HPDE6-E6E7 (cell line): ENCODE measurements around the gene HTR3A.
A peak's percentile ranks its signal among the peaks of the same experiment; 100 is the strongest.

Experiments
- DNase-seq: peaks from one replicate; pipeline ENCODE4 v3.0.0; 2011; ENCODE audit warnings: missing footprints; ENCODE audit errors: extremely low spot score

The HTR3A gene

DNA sequence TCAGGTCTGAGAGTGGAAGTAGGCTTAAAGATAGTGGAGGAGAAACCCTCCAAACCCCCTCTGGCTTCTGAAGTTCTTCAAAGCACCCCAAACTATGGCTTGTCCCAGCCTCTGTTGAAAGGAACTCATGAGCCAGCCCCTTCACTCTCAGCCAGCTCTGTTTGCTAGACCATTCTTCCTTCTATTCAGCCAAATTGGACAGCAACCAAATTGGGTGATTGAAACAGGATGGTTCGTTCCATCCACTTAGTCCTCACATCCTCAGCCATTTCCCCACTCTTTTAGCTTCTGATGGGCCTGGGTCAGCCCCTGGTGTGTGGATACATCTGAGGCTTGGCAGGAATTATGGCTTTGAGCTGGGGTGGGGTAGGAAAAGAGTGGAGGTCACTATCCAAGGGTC, 4.5 kb downstream of the HTR3A start:
- DNase-seq = no peak

DNA sequence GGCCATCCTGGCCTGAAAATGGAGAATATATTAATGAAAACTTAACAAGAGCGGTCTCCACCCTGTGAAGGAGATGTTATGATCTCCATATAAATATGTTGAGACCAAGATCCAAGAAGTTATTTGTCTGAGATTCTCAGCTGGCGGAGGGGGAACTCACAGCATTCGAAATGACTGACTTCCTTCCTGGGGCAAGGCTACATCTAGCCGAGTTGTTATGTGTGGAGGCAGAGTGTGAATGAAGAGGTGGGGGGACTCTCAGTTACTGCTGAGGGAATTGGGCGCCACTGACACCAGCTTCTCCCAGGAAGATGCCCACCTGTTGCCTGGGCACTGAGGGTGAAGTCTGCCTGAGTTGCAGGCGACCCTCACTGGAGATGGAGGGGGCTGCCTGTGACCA, 5.9 kb downstream of the HTR3A start:
- no peak for DNase-seq

DNA sequence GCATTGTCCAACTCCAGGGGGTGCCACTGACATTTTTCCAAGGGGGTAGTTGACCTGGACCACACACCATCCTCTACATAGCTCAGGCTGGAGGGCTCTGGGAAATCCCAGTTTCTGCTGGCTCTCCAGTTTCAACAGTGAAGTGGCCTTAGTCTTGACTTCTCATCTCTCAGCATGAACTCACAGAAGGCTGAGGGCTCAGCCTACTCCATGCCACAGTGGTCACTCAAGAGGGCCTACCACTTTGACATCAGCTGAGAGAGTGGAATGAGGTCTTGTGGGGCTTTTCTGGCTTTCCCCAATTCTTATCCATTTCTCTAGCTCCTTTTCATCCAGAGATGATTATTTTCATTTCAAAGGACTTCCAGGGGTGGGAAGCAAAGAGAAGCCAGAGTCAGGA, 7.4 kb downstream of the HTR3A start:
- no peak for DNase-seq

DNA sequence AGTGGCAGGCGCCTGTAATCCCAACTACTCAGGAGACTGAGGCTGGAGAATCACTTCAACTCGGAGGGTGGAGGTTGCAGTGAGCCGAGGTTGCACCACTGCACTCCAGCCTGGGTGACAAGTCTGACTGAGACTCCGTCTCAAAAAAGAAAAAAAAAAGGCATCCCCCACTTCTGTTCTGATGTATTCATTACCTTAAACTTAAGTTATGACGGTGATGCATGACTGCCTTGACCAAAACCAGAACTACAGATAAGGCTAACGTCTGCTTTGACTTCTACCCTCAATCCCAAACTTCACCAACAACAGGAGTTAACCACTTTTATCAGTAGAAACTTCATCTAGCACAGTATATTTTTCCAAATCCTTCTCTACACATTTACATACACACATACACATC, 9.9 kb downstream of the HTR3A start:
- no peak for DNase-seq

DNA sequence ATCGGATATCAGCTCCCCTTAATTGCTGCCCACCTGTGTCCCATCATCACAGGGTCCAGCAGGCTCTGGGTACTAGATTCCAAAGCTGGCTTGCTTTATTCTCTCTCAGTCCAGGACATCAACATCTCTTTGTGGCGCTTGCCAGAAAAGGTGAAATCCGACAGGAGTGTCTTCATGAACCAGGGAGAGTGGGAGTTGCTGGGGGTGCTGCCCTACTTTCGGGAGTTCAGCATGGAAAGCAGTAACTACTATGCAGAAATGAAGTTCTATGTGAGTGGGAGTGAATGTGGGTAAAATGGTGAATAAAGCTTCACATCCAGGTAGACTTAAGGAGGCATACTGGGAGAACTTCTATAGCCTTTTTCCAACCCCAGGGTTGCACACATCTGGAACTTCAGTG, 11.0 kb downstream of the HTR3A start:
- no peak for DNase-seq

DNA sequence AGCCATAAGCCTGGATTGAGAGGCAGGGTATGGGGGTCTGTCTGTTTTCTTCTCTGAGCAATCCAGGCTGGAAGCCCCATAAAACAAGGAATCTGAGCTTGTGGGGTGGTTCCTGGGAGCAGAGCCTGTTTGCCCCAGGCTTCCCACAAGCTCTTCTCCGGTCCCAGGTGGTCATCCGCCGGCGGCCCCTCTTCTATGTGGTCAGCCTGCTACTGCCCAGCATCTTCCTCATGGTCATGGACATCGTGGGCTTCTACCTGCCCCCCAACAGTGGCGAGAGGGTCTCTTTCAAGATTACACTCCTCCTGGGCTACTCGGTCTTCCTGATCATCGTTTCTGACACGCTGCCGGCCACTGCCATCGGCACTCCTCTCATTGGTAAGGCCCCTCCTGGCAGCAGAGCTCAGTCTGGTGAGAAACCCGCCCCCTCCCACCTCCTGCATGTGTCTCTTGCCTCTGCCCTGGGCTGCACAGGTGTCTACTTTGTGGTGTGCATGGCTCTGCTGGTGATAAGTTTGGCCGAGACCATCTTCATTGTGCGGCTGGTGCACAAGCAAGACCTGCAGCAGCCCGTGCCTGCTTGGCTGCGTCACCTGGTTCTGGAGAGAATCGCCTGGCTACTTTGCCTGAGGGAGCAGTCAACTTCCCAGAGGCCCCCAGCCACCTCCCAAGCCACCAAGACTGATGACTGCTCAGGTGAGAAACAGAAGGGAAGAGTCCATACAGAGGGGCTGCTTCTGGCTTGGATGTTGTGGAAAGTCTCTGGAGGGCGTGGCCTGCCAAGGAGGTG, 11.6 kb downstream of the HTR3A start:
- no peak for DNase-seq

DNA sequence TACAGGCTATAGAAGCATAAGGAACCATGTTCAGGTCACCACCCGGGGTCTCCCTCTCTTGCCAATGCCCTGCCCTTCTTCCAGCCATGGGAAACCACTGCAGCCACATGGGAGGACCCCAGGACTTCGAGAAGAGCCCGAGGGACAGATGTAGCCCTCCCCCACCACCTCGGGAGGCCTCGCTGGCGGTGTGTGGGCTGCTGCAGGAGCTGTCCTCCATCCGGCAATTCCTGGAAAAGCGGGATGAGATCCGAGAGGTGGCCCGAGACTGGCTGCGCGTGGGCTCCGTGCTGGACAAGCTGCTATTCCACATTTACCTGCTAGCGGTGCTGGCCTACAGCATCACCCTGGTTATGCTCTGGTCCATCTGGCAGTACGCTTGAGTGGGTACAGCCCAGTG, 14.5 kb downstream of the HTR3A start:
- DNase-seq = no peak

DNA sequence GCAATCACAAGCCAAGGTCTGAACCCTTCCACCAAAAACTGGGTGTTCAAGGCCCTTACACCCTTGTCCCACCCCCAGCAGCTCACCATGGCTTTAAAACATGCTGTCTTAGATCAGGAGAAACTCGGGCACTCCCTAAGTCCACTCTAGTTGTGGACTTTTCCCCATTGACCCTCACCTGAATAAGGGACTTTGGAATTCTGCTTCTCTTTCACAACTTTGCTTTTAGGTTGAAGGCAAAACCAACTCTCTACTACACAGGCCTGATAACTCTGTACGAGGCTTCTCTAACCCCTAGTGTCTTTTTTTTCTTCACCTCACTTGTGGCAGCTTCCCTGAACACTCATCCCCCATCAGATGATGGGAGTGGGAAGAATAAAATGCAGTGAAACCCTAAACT, 15.0 kb downstream of the HTR3A start:
- DNase-seq = no peak

DNA sequence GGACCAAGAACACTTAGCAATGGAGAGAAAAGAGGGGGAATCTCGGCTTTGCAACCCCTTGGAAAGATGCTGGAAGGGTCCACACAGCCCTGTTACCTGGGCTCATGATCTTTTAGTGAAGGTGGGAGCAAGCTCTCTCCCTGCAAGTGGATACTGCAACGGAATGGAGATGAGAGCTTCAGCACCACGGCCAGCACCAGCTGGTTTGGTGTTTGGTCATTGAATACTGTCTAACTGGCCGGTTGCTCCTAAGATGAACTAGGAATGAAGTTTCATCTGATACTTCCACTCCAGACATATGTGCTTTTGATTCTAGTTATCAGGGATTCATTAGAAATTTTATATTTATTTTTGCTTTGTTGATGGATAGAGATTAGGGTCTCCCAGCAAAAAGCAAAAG, 16.3 kb downstream of the HTR3A start:
- no peak for DNase-seq

DNA sequence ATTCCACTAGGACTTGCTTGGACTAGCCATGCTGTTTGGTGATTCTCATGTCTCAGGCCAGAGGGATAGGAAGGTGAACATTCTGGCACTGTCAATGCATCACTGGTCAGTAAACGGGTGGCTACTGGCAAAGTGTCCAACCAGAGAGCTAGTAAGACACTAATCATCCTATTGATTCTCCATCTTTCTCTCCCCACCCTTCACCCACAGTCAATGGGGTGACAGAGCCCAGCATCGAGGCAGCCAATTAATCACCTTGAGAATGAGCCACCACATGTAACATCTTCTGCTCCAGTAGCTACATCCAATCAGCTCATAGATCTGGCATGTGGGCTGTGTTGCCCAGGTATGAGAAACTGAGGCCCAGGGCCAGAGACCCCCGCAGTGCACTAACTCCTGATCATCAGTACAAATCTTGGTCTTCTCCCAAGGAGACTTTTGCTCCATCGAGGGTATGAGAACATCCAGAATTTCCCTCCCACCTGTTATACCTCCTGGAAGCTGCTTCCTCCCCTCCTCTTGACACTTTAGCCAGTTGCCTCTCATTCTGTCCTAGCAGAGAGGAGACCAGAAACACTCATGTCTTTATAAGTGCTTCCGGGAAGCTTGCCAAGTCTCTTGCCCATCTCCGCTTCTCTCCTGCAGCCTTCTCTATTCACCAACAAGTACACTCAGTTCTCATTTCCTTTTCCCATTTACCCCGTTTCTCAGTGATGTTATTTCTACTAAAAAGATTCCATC, 17.0 kb downstream of the HTR3A start:
- DNase-seq = no peak

DNA sequence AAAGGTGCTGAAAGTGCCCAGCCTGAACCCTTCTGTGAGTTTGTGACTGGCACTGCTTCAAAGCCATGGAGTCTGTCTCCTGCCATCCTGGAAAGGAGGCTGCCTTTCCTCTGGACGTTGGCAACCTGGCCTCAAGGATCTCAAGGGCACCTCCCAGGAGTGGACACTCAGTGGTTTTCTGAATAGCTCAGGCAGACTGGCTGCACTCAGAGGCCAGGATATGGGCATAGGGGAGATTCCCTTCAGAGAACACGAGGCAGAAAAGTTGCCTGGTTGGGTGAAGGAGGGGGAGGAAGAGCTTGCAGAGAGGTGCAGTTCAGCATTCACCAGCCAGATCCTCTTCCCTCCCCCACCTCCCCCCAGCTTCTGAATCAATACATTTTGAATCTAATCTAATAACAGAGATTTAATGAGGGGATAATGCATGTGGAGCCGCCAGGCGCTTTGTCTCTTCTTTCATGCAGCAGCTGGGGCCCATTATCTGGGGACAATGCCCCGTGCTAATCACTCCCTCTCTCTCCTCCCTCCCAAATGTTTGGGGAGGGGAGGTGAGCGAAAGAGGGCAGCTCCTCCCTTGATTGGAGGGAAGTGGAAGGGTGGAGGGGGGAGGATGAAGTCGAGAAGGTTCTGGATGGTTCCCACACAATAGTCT, 17.7 kb downstream of the HTR3A start:
- DNase-seq = no peak

DNA sequence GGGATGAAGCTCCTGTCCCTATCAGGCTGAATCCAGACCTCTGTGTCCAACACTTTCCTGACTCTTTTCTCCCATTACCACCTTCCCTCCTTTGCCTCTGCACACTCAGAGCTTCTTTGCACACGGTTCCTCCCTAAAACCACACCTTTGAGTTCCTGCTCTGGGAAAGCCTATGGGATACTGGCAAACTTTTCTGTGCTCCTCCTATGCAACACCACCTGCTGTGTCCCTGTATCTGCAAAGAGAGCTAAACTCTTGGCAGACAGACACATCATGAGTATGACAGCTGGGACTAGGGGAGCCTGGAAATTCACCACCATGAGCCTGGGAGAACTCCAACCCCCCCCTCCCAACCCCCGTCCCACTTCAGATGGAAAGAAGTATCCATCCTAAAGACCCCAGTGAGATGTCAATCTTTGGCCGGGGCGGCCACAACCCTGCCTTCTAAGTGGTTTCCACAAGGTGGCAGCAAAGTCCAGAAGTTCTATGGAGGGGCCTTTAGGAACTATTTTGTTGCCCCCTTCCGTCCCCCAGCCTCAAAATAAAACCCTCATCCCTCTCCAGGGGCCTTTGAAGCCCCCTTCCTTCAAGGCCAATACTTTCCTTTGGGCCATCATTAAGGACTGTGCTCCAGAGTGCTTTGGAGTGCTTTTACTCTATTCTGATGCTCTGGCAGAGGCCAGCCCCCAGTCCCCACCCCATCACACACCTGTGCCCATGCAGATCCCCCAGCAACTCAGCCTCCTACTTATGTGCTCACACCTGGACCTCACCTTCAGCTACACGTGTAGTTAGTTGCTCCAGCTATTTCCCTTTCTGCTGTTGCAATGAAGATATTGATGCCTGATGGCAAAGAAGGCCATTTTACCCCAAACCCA, 19.4 kb downstream of the HTR3A start:
- peak; percentile 19 for DNase-seq

DNA sequence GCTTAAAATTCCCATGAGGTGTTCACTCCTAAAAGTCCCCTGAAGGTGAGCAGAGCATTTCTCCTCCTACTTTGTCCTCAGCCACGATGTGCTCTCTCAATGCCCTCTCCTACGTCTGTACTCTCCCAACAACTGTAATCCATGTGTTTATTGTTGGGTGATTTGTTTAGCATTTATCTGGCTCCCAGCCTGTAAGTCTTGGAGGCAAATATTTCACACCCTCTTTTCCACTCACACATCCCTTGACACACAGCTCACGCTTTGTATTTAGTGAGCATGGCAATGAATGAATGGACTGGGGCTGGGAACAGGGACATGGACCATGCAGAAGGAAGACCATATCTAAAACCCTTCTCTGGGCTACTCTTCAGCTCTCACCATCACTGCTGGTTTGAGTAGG, 22.6 kb downstream of the HTR3A start:
- DNase-seq = no peak

DNA sequence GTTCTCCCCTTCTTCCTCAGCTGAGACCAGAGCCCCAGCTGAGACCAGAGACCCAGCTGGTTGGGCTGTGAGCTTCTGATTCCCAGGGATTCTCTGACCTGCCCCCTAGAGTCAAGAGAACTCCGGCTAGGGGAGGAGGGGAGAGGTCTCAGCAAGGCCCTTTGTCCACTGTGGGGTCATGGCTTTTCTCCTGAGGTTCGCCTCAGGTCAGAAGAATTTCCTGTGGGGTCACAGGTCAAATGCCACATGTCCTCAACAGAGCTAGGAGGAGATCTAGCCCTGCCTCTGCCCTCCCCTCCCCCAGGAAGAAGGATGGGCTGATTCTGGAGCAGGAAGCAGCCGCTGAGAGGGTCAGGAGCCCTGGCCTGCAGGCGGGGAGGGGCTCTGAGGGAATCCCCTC, 23.7 kb downstream of the HTR3A start:
- DNase-seq = no peak

DNA sequence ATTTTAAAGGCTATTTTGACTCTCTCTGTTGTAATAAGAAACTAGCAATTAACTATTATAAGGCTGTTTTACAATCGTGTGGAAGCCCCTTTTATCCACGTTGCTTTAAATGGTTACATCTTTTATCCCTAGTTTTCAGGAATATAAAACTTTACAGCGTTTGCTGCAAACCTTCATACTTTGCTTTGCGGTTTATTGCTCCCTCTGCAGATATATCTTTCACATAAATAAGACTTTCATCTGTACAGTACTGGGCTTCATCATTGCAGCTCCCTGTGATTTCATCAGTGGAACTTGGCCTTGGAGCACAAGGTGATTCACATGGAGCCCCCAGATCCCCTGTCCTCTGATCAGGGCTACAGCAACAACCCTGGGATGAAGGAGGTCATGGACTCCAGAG, 25.6 kb downstream of the HTR3A start:
- no peak for DNase-seq

DNA sequence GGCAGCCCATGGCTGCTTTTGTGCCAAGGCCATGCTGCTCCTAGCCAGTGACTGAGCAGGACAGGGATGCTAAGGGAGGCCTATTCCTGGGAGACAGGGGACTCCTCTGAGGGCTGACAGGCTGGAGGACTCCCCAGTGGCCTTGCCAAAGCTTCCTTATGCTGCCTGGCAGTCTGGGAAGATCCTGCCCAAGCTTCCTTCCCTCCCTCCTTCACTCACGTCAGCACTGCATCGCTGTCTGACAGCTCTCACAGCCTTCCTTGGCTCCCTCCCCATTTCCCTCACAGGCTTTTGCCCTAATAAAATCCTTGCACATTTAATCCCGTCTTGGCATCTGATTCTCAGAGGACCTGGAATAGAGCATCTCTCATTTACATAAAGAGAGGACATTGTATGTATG, 26.5 kb downstream of the HTR3A start:
- DNase-seq = no peak

DNA sequence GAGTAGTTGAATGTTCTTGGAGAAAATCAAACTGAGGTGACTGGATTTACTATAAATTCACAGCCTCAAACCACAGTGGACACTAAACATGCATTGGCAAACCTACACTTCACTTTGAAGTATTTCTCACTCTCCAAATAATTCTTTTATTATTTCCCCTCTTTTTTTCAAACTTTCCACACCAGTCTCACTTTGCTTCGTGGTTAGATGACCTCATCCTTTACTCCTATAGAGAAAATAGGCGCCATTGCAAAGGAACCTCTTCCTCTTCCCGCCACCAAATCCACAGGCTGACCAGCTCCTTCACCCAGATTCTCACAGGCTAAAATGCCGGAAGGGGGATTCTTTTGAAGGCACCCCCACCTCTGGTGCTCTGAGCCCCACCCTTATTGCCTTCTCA, 33.4 kb downstream of the HTR3A start:
- no peak for DNase-seq

DNA sequence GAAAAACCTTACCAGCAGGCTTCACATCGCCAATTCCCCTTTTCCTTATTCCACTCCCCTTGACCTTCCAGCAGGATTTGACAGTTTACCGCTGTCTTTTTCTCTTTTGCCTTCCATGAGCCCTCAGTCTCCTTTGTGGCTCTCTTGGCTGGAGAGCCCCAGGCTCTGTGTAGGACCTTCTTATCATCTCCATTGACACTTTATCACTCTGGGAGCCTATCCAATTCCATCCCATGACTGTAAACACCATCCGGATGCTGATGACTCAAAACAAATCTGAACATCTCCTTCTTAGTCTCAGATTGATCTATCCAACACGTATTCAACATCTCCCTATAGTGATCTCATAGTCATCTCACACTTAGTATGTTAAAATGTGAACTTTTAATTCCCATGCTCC, 36.0 kb downstream of the HTR3A start:
- DNase-seq = no peak

DNA sequence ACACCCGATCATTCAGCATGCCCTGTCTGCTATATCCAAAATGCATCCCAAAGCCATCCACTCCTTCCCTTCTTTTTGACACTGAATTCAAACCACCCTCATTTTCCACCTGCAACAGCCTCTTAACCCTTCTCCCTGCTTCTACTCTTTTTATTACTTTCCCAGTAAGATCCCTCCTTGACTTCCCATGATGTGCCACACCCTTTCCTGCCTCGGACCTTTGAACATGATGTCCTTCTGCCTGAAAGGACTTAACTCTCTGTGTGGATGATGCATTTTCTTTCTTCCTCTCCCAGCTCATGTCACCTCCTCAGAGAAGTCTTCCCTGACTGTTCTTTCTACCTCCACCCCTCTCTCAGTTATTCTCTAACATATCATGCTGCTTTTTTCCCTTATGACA, 36.5 kb downstream of the HTR3A start:
- DNase-seq = no peak

DNA sequence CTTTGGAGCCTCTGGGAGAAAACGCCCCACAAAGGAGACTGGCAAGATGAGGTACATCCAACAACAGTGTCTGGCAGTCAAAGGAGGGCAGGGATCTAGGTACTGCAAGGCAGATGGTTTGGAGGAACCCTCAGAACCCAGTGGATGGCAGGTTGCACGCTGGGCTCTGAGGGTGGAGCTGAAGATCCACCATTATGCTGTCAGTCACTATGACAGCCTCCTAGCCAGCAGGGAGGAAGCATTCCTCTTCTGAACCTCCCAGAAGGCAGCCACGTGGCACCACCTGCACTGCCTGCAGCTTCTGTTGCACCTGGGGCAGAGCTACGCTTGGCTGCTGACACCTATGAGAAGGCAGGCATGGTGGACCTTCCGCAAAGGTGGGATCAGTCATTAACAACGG, 40.2 kb downstream of the HTR3A start:
- DNase-seq = no peak

DNA sequence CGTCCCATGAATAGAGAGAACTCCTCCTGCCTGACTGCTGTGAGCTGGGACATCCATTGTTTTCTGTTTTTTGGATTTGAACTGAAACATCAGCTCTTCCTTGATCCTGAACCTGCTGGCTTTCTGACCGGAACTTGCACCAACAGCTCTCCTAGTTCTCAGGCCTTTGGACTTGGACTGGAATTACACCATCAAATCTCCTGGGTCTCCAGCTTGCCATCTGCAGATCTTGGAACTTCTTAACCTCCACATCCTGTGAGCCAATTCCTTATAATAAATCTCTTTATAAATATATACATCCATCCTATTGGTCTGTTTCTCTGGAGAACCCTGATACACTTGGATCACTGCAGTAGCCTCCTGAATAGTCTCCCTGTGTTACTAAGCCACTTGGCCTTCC, 42.1 kb downstream of the HTR3A start:
- no peak for DNase-seq

DNA sequence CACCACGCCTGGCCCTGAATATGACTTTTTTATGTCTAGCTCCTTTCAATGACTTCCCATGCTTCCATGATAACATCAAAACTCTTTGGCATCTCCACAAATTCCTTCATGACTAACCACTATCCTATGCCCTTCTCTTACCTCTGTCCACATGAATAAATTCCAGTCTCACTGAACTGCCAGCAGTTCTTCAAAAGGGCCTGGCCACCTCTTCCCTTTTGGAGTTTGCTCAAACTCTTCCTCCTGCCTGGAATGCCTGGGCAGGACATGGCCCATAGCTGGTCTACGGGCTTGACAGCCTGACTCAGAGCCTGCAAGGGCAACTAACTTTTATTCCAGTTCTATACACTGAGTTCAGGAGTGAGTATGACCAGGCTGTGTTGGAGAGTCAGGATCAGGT, 42.8 kb downstream of the HTR3A start:
- no peak for DNase-seq
